H9 (cell line): ENCODE results near the gene DPH7. TPM values are rescaled to one million over a fixed set of nuclear protein-coding genes. Genes with fewer than 3 reads are reported as not detected.

Experiments
- DNase-seq: peaks from one replicate; pipeline ENCODE4 v3.0.0-alpha.2; 2017
- H2AFZ ChIP-seq: one replicate; pipeline ENCODE4 v1.6.1; 2013; ENCODE audit warnings: mild to moderate bottlenecking, low read length, control low read depth, moderate library complexity
- H2AK5ac ChIP-seq: 2 replicates; pipeline ENCODE4 v1.6.1; 2013; ENCODE audit warnings: low read length, control low read depth, mixed read lengths; ENCODE audit not compliant: insufficient read length
- H2BK120ac ChIP-seq: one replicate; pipeline ENCODE4 v1.6.1; 2013; ENCODE audit warnings: low read depth, mild to moderate bottlenecking, low read length, control low read depth, inconsistent platforms; ENCODE audit not compliant: poor library complexity, severe bottlenecking
- H2BK12ac ChIP-seq: 2 replicates; pipeline ENCODE4 v1.6.1; 2013; ENCODE audit warnings: low read length, control low read depth, mixed read lengths, low read depth; ENCODE audit not compliant: insufficient read length
- H2BK15ac ChIP-seq: 2 replicates; pipeline ENCODE4 v1.6.1; 2013; ENCODE audit warnings: low read depth, low read length, control low read depth
- H2BK20ac ChIP-seq: one replicate; pipeline ENCODE4 v1.6.1; 2013; ENCODE audit warnings: low read depth, mild to moderate bottlenecking, low read length, control low read depth, inconsistent platforms; ENCODE audit not compliant: poor library complexity, severe bottlenecking
- H2BK5ac ChIP-seq: 2 replicates; pipeline ENCODE4 v1.6.1; 2013; ENCODE audit warnings: low read length, control low read depth, mixed read lengths; ENCODE audit not compliant: insufficient read length
- H3K14ac ChIP-seq: 2 replicates; pipeline ENCODE4 v1.6.1; 2013; ENCODE audit warnings: low read length, control low read depth; ENCODE audit not compliant: insufficient read depth
- H3K18ac ChIP-seq: 2 replicates; pipeline ENCODE4 v1.6.1; 2013; ENCODE audit warnings: low read depth, mild to moderate bottlenecking, mixed read lengths, low read length, control low read depth; ENCODE audit not compliant: insufficient read length
- H3K23ac ChIP-seq: 2 replicates; pipeline ENCODE4 v1.6.1; 2013; ENCODE audit warnings: low read length, control low read depth, mixed read lengths, low read depth; ENCODE audit not compliant: insufficient read length
- H3K23me2 ChIP-seq: 2 replicates; pipeline ENCODE4 v1.6.1; 2013; ENCODE audit warnings: low read depth, mild to moderate bottlenecking, mixed read lengths, low read length, control low read depth; ENCODE audit not compliant: insufficient read length, poor library complexity, severe bottlenecking
- H3K27ac ChIP-seq: 2 replicates; pipeline ENCODE4 v1.5.1; 2013; ENCODE audit warnings: low read length, control low read depth, mixed read lengths, low read depth; ENCODE audit not compliant: insufficient read length
- H3K27me3 ChIP-seq: 2 replicates; pipeline ENCODE4 v1.6.1; 2013; ENCODE audit warnings: low read length, control low read depth, inconsistent platforms; ENCODE audit not compliant: insufficient read depth
- H3K4ac ChIP-seq: 2 replicates; pipeline ENCODE4 v1.6.1; 2013; ENCODE audit warnings: low read depth, mild to moderate bottlenecking, control low read depth, inconsistent platforms, low read length, moderate library complexity
- H3K4me1 ChIP-seq: 2 replicates; pipeline ENCODE4 v1.6.1; 2013; ENCODE audit warnings: low read length, control low read depth, inconsistent platforms; ENCODE audit not compliant: insufficient read depth
- H3K4me2 ChIP-seq: 2 replicates; pipeline ENCODE4 v1.6.1; 2013; ENCODE audit warnings: low read length, control low read depth, mixed read lengths; ENCODE audit not compliant: insufficient read length, insufficient read depth
- H3K56ac ChIP-seq: 2 replicates; pipeline ENCODE4 v1.6.1; 2013; ENCODE audit warnings: low read depth, mild to moderate bottlenecking, mixed read lengths, low read length, control low read depth; ENCODE audit not compliant: insufficient read length
- H3K79me1 ChIP-seq: 2 replicates; pipeline ENCODE4 v1.6.1; 2013; ENCODE audit warnings: low read depth, mild to moderate bottlenecking, moderate library complexity, low read length, control low read depth, inconsistent platforms; ENCODE audit not compliant: insufficient read depth, poor library complexity, severe bottlenecking
- H3K79me2 ChIP-seq: 2 replicates; pipeline ENCODE4 v1.6.1; 2013; ENCODE audit warnings: low read length, control low read depth, inconsistent platforms; ENCODE audit not compliant: insufficient read depth
- H3K9ac ChIP-seq: 2 replicates; pipeline ENCODE4 v1.6.1; 2013; ENCODE audit warnings: low read length, control low read depth, mixed read lengths; ENCODE audit not compliant: insufficient read length; ENCODE audit errors: extremely low read depth
- H3K9me3 ChIP-seq: one replicate; pipeline ENCODE4 v1.6.1; 2013; ENCODE audit warnings: low read depth, low read length, inconsistent platforms; ENCODE audit not compliant: control insufficient read depth
- H3T11ph ChIP-seq: one replicate; pipeline ENCODE4 v1.6.1; 2013; ENCODE audit warnings: mild to moderate bottlenecking, low read length, control low read depth, inconsistent platforms
- H4K20me1 ChIP-seq: one replicate; pipeline ENCODE4 v1.6.1; 2013; ENCODE audit not compliant: control insufficient read depth, insufficient read length, insufficient read depth
- H4K5ac ChIP-seq: 2 replicates; pipeline ENCODE4 v1.6.1; 2013; ENCODE audit warnings: low read depth, mild to moderate bottlenecking, mixed read lengths, low read length, control low read depth; ENCODE audit not compliant: insufficient read length
- H4K8ac ChIP-seq: replicated peaks from 2 replicates; pipeline ENCODE4 v1.6.1; 2013; ENCODE audit warnings: low read length, control low read depth, mixed read lengths, low read depth; ENCODE audit not compliant: insufficient read length
- H4K91ac ChIP-seq: 2 replicates; pipeline ENCODE4 v1.6.1; 2013; ENCODE audit warnings: low read depth, mild to moderate bottlenecking, moderate library complexity, mixed read lengths, low read length, control low read depth; ENCODE audit not compliant: insufficient read length
- H3K27ac Mint-ChIP-seq, 3 experiments: 2 replicates in 2 of 3; 3 replicates in 1 of 3; pipeline ENCODE4 v1.8.0; 2020 to 2021; ENCODE audit warnings: mixed read lengths in 3 of 3, mild to moderate bottlenecking in 1 of 3, moderate library complexity in 1 of 3
- H3K27me3 Mint-ChIP-seq: 2 replicates; pipeline ENCODE4 v1.8.0; 2021; ENCODE audit warnings: low read depth, mild to moderate bottlenecking, moderate library complexity, mixed read lengths
- H3K36me3 Mint-ChIP-seq, 3 experiments: 2 replicates in 2 of 3; 3 replicates in 1 of 3; pipeline ENCODE4 v1.8.0; 2020 to 2021; ENCODE audit warnings: low read depth in 3 of 3, mixed read lengths in 3 of 3; ENCODE audit not compliant: insufficient read depth in 1 of 3
- H3K4me1 Mint-ChIP-seq, 2 experiments: 2 replicates each; pipeline ENCODE4 v1.8.0; 2020; ENCODE audit warnings: mixed read lengths in 2 of 2
- H3K4me3 Mint-ChIP-seq, 2 experiments: 2 replicates in 1 of 2; 3 replicates in 1 of 2; pipeline ENCODE4 v1.8.0; 2020 to 2021; ENCODE audit warnings: mild to moderate bottlenecking in 2 of 2, mixed read lengths in 2 of 2, moderate library complexity in 1 of 2
- H3K9me3 Mint-ChIP-seq, 2 experiments: 2 replicates in 1 of 2; 3 replicates in 1 of 2; pipeline ENCODE4 v1.8.0; 2020; ENCODE audit warnings: mild to moderate bottlenecking in 2 of 2, mixed read lengths in 2 of 2, moderate library complexity in 1 of 2
- WGBS: extraction: QIAGEN DNeasy Blood & Tissue Kit; methylation state at CpG from one replicate; pipeline ENCODE4 v1.1.7; 2013; ENCODE audit warnings: missing lambda C conversion rate, low lambda C conversion rate, mixed read lengths; ENCODE audit not compliant: insufficient read length; ENCODE audit errors: extremely low coverage; 5-methylcytosine and 5-hydroxymethylcytosine counted together
- total RNA-seq: library from RNA; stranded (reverse); gene quantifications from 2 replicates; pipeline ENCODE4 v1.2.1, GENCODE V29; 2021
- TF ChIP-seq, protein P1 (sequence below): fragments of 200-600 bp; sonication (generic); conservative IDR thresholded peaks from 3 replicates; pipeline ENCODE4 v1.8.0; 2021; ENCODE audit warnings: antibody characterized with exemption, mild to moderate bottlenecking

The DPH7 gene
- total RNA-seq, 1 experiment from 2014 or later: 51.3 TPM

DNA sequence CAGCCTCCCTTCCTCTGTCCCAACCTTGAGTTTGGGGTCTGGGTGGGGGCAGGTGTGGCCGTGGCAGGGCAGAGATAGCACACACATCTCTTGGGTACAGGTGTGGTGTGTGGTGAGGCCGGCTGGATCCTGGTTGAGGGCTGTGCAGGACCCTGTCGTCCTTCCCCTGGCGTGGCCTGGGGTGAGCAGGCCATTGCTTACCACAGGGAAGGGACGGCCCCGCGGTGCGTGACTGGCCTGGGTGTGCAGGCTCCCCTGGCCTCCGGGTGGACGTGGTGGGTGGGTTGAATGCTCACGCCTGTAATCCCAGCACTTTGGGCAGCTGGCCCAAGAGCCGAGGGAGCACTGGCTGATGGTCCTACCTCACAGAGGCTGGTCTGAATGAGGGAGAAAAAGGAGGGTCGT lies 28.0 kb upstream of the DPH7 start:
- no peaks in the 10 kb centered on the region for H4K20me1 ChIP-seq
- H3K27ac ChIP-seq: no peak overlapping the region
- no peak overlapping the region for H4K5ac ChIP-seq
- no peaks in the 10 kb centered on the region for H3K79me1 ChIP-seq
- no peak overlapping the region for H3K14ac ChIP-seq
- H3K9me3 Mint-ChIP-seq: no peaks in the 10 kb centered on the region
- H2BK5ac ChIP-seq: no peak overlapping the region
- H2AK5ac ChIP-seq: no peak overlapping the region
- no peak overlapping the region for H3K9ac ChIP-seq
- no peaks in the 10 kb centered on the region; a peak in 2 of 7 replicates for H3K36me3 Mint-ChIP-seq
- no peak overlapping the region for H3T11ph ChIP-seq
- no peak overlapping the region for H3K4ac ChIP-seq
- no peak overlapping the region for H2AFZ ChIP-seq
- H3K27me3 Mint-ChIP-seq: peaks cover 26% of the 10 kb centered on the region
- peak overlapping the region; percentile 22 for H3K4me2 ChIP-seq
- no peaks in the 10 kb centered on the region; the same call in 1 of the 2 replicates for H3K27me3 ChIP-seq
- no peak overlapping the region for H2BK20ac ChIP-seq
- no CpG with 5 or more reads among the region's 13 CpGs for WGBS
- H3K4me1 ChIP-seq: no peaks in the 10 kb centered on the region; the same call in 1 of the 2 replicates
- H3K9me3 ChIP-seq: no peaks in the 10 kb centered on the region
- H2BK15ac ChIP-seq: no peak overlapping the region
- no peak overlapping the region for H3K27ac Mint-ChIP-seq
- H3K23me2 ChIP-seq: peaks cover 7% of the 10 kb centered on the region
- no peak for DNase-seq
- 0 out of 2 replicates have a peak, but pooled peaks cover 2% of the 10 kb centered on the region for H3K79me2 ChIP-seq
- H3K56ac ChIP-seq: no peak overlapping the region
- peaks cover 25 to 37% of the 10 kb centered on the region in 2 experiments for H3K4me1 Mint-ChIP-seq
- H3K18ac ChIP-seq: no peak overlapping the region
- no peak overlapping the region for H4K8ac ChIP-seq
- TF ChIP-seq, protein P1, sequence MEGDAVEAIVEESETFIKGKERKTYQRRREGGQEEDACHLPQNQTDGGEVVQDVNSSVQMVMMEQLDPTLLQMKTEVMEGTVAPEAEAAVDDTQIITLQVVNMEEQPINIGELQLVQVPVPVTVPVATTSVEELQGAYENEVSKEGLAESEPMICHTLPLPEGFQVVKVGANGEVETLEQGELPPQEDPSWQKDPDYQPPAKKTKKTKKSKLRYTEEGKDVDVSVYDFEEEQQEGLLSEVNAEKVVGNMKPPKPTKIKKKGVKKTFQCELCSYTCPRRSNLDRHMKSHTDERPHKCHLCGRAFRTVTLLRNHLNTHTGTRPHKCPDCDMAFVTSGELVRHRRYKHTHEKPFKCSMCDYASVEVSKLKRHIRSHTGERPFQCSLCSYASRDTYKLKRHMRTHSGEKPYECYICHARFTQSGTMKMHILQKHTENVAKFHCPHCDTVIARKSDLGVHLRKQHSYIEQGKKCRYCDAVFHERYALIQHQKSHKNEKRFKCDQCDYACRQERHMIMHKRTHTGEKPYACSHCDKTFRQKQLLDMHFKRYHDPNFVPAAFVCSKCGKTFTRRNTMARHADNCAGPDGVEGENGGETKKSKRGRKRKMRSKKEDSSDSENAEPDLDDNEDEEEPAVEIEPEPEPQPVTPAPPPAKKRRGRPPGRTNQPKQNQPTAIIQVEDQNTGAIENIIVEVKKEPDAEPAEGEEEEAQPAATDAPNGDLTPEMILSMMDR: no peak
- H2BK120ac ChIP-seq: no peak overlapping the region
- H4K91ac ChIP-seq: no peak overlapping the region
- no peak overlapping the region for H3K23ac ChIP-seq
- peak overlapping the region; percentile 69 to 81 for H3K4me3 Mint-ChIP-seq
- no peak overlapping the region for H2BK12ac ChIP-seq
